Measurements from ENCODE around the gene BCL2L11. TPM values are rescaled to one million over a fixed set of nuclear protein-coding genes. Genes with fewer than 3 reads are reported as not detected.

Gene BCL2L11
- total and polyA plus RNA-seq, 9 of the 15 experiments (the other 6 are each of a cell fraction or from before 2014, with no cell fraction given), result 2.2 to 18.8 (median 5.0) TPM

DNA sequence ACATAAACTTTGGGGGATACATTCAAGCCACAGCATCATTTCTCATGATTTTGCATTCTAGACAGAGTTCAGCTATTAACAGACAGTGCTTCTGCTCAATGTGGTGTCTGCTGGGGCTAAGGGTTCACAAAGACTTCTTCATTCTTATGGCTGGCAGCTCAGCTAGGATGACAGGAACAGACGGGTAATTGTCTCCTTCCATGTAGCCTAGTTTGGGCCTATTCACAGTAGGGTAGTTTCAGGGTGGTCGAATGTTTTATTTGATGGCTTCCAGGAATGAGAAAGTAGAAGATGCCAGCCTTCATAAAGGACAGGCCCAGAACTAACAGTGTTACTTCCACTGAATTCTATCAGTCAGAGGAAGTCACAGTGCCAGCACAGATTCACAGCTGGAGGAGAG lies 26.0 kb upstream of the BCL2L11 start (continued):
- TF ChIP-seq, protein P1, sequence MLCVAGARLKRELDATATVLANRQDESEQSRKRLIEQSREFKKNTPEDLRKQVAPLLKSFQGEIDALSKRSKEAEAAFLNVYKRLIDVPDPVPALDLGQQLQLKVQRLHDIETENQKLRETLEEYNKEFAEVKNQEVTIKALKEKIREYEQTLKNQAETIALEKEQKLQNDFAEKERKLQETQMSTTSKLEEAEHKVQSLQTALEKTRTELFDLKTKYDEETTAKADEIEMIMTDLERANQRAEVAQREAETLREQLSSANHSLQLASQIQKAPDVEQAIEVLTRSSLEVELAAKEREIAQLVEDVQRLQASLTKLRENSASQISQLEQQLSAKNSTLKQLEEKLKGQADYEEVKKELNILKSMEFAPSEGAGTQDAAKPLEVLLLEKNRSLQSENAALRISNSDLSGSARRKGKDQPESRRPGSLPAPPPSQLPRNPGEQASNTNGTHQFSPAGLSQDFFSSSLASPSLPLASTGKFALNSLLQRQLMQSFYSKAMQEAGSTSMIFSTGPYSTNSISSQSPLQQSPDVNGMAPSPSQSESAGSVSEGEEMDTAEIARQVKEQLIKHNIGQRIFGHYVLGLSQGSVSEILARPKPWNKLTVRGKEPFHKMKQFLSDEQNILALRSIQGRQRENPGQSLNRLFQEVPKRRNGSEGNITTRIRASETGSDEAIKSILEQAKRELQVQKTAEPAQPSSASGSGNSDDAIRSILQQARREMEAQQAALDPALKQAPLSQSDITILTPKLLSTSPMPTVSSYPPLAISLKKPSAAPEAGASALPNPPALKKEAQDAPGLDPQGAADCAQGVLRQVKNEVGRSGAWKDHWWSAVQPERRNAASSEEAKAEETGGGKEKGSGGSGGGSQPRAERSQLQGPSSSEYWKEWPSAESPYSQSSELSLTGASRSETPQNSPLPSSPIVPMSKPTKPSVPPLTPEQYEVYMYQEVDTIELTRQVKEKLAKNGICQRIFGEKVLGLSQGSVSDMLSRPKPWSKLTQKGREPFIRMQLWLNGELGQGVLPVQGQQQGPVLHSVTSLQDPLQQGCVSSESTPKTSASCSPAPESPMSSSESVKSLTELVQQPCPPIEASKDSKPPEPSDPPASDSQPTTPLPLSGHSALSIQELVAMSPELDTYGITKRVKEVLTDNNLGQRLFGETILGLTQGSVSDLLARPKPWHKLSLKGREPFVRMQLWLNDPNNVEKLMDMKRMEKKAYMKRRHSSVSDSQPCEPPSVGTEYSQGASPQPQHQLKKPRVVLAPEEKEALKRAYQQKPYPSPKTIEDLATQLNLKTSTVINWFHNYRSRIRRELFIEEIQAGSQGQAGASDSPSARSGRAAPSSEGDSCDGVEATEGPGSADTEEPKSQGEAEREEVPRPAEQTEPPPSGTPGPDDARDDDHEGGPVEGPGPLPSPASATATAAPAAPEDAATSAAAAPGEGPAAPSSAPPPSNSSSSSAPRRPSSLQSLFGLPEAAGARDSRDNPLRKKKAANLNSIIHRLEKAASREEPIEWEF (CRISPR knock-in tag; IDR thresholded peaks at IDR 0.05), result no peak
- no peak for TF ChIP-seq SMAD2 (IDR thresholded peaks at IDR 0.05; ENCODE audit: low read depth, low read length)

- WGBS (ENCODE audit: insufficient coverage, low coverage, missing lambda C conversion rate), result 5% methylated on average over 7 of the region's 8 CpGs
- no TSS peak for BruUV-seq (replicated peaks)
- in situ Hi-C loops (cut with MboI) (no loop called here), intact Hi-C loops (cut with micrococcal nuclease) (no loop called here)
- POLR2A ChIA-PET, result interaction anchor here (0.9 kb wide), 1 partner anchor 14 kb away, joined by 3 read pairs; no protein-coding TSS in a partner anchor
- Histone ChIP-seq H2AFZ (ENCODE audit: low read depth, low read length) (no peak overlapping the region), H3K9me1 (ENCODE audit: control insufficient read depth, insufficient read depth, low read length) (no peaks in the 10 kb centered on the region), H3K4me1 (replicated peaks in 1 of 2; ENCODE audit: control insufficient read depth in 2 of 2, insufficient read depth in 2 of 2, low read length in 2 of 2) (no peaks in the 10 kb centered on the region), H4K20me1 (replicated peaks; ENCODE audit: control insufficient read depth, insufficient read depth, low read length) (no peaks in the 10 kb centered on the region), H3K27me3 (ENCODE audit: control insufficient read depth in 2 of 2, insufficient read depth in 2 of 2, low read length in 2 of 2) (peaks cover 15 to 18% of the 10 kb centered on the region in 2 experiments), H3K9me3 (replicated peaks; ENCODE audit: control insufficient read depth, insufficient read depth, low read depth, low read length) (no peaks in the 10 kb centered on the region), H3K36me3 (ENCODE audit: control insufficient read depth, insufficient read depth, low read length) (no peaks in the 10 kb centered on the region), H3K4me3 (no peak overlapping the region), H3K9ac (ENCODE audit: insufficient read depth in 1 of 2, low read depth in 2 of 2, low read length in 2 of 2) (no peak overlapping the region), H3K27ac (ENCODE audit: extremely low read depth, low read depth, low read length) (no peak overlapping the region), H3K79me2 (ENCODE audit: control insufficient read depth, insufficient read depth, low read length) (no peaks in the 10 kb centered on the region), H3K4me2 (ENCODE audit: insufficient read depth, low read length) (no peak overlapping the region)
- ATAC-seq (no peak), FAIRE-seq (no peak), DNase-seq (ENCODE audit: extremely low read depth in 1 of 4, low spot score in 3 of 4) (no peak)
- CTCF ChIA-PET (ENCODE audit: low intra/inter-chr PET ratio), result no interaction called here
- no peak for TF ChIP-seq PHB2 (IDR thresholded peaks at IDR 0.05; ENCODE audit: low read depth)
- TF ChIP-seq GTF2B (IDR thresholded peaks at IDR 0.05; ENCODE audit: extremely low read depth, insufficient read length), result no peak
- TF ChIP-seq MAFG (tag; conservative IDR thresholded peaks at IDR 0.05), result no peak
- no peak for TF ChIP-seq GTF2E2 (tag; IDR thresholded peaks at IDR 0.05)
- TF ChIP-seq ESRRA (IDR thresholded peaks at IDR 0.05; ENCODE audit: borderline replicate concordance, low read depth), result no peak
- TF ChIP-seq CTCF (IDR thresholded peaks at IDR 0.05 in 2 of 3, conservative IDR thresholded peaks at IDR 0.05 in 1 of 3; ENCODE audit: insufficient read depth in 2 of 3, low read depth in 1 of 3, low read length in 3 of 3), result no peak
- no peak for TF ChIP-seq ZNF584 (CRISPR knock-in tag; IDR thresholded peaks at IDR 0.05; ENCODE audit: low read depth)
- TF ChIP-seq NFATC3 (IDR thresholded peaks at IDR 0.05), result no peak
- no peak for TF ChIP-seq RBM34 (IDR thresholded peaks at IDR 0.05; ENCODE audit: borderline replicate concordance, insufficient read depth, low read length)
- no peak for TF ChIP-seq ZNF354B (CRISPR knock-in tag; IDR thresholded peaks at IDR 0.05)
- no peak for TF ChIP-seq BRCA1 (IDR thresholded peaks at IDR 0.05)
- no peak for TF ChIP-seq BRCA1 (CRISPR knock-in tag; IDR thresholded peaks at IDR 0.05)
- TF ChIP-seq CHD1 (IDR thresholded peaks at IDR 0.05; ENCODE audit: low read length), result no peak
These were observed 25.3 kb upstream of the BCL2L11 start for GRCh38 chr2:111095434-111095833.
